Measurements from ENCODE around the gene GALNT6. TPM values are rescaled to one million over a fixed set of nuclear protein-coding genes. Genes with fewer than 3 reads are reported as not detected.

The GALNT6 gene
- total RNA-seq, 1 experiment from 2014 or later: 9.8 TPM

DNA sequence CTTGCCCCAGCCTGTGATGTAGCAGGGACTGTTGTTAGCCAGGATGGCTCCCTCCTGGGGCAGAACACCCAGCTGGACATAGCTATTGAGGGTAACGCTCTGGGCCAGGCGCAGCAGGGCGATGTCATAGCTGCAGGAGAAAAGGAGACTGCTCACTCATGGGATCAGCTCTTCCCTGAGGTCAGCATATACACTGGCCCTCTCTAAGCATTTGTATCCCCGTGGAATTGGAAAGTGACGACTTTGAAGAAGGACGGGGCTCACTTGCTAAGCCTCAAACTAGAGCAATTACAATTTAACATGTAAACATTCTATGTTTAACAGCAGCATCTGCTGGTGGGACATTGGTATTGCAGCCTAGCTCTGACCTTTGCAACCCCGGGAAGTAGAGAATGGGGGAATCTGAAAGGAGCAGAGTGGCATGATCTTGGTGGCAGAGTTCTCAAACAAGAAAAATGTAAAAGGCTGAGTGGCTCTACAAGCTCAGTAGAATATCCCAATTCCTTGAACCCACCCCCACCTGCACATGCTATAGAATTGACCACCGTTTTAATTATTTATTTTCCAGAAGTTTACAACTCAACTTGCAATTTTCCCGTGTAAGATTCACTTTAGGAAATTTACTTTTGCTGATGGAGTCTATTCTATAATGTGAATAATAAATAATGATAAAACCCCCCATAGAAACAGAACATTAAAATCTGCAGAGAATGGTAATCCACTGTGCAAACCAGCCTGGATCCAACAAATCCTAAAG, 49.8 kb downstream of the GALNT6 start:
- H2BK12ac ChIP-seq (ENCODE audit: insufficient read length, low read depth, low read length): no peak overlapping the region
- DNase-seq: peak; percentile 77
- Mint-ChIP-seq H3K4me3 (peak overlapping the region; percentile 24 to 30; a peak in 4 of 5 replicates), H3K4me1 (peaks cover 11 to 15% of the 10 kb centered on the region in 2 experiments), H3K27ac (no peak overlapping the region), H3K36me3 (ENCODE audit: insufficient read depth in 1 of 3, low read depth in 3 of 3) (no peaks in the 10 kb centered on the region), H3K27me3 (ENCODE audit: low read depth) (no peaks in the 10 kb centered on the region; the same call in 1 of the 2 replicates), H3K9me3 (no peaks in the 10 kb centered on the region)
- no peak overlapping the region for H3K9ac ChIP-seq (ENCODE audit: extremely low read depth, insufficient read length, low read length)
- H3K23me2 ChIP-seq (ENCODE audit: insufficient read length, low read depth, low read length, poor library complexity, severe bottlenecking): no peaks in the 10 kb centered on the region
- no peaks in the 10 kb centered on the region for H3K79me2 ChIP-seq (ENCODE audit: insufficient read depth, low read length)
- H4K8ac ChIP-seq (replicated peaks; ENCODE audit: insufficient read length, low read depth, low read length): no peak overlapping the region
- H3K14ac ChIP-seq (ENCODE audit: insufficient read depth, low read length): 0 out of 2 replicates have a peak overlapping the region, but pooled peaks have one; percentile 10
- no peaks in the 10 kb centered on the region for H3K79me1 ChIP-seq (ENCODE audit: insufficient read depth, low read depth, low read length, poor library complexity, severe bottlenecking)
- H3K4ac ChIP-seq (ENCODE audit: low read depth, low read length): no peak overlapping the region
- no peaks in the 10 kb centered on the region for H4K20me1 ChIP-seq (ENCODE audit: control insufficient read depth, insufficient read depth, insufficient read length)
- no peak overlapping the region for H2BK5ac ChIP-seq (ENCODE audit: insufficient read length, low read length)
- H3K56ac ChIP-seq (ENCODE audit: insufficient read length, low read depth, low read length): no peak overlapping the region
- H4K91ac ChIP-seq (ENCODE audit: insufficient read length, low read depth, low read length): no peak overlapping the region
- H3K4me1 ChIP-seq (ENCODE audit: insufficient read depth, low read length): no peaks in the 10 kb centered on the region
- WGBS (ENCODE audit: extremely low coverage, insufficient read length, low lambda C conversion rate): no CpG with 5 or more reads among the region's 9 CpGs
- no peak overlapping the region for H3K18ac ChIP-seq (ENCODE audit: insufficient read length, low read depth, low read length)
- H3K4me2 ChIP-seq (ENCODE audit: insufficient read depth, insufficient read length, low read length): peak overlapping the region; percentile 53
- no peak overlapping the region for H4K5ac ChIP-seq (ENCODE audit: insufficient read length, low read depth, low read length)
- no peak overlapping the region for H2BK15ac ChIP-seq (ENCODE audit: low read depth, low read length)
- H3K27me3 ChIP-seq (ENCODE audit: insufficient read depth, low read length): no peaks in the 10 kb centered on the region
- no peak overlapping the region for H3K23ac ChIP-seq (ENCODE audit: insufficient read length, low read depth, low read length)
- H3T11ph ChIP-seq (ENCODE audit: low read length): no peak overlapping the region
- peak overlapping the region; percentile 94 for H2AFZ ChIP-seq (ENCODE audit: low read length)
- H2AK5ac ChIP-seq (ENCODE audit: insufficient read length, low read length): no peak overlapping the region
- H2BK120ac ChIP-seq (ENCODE audit: low read depth, low read length, poor library complexity, severe bottlenecking): no peak overlapping the region
- TF ChIP-seq, protein P1, sequence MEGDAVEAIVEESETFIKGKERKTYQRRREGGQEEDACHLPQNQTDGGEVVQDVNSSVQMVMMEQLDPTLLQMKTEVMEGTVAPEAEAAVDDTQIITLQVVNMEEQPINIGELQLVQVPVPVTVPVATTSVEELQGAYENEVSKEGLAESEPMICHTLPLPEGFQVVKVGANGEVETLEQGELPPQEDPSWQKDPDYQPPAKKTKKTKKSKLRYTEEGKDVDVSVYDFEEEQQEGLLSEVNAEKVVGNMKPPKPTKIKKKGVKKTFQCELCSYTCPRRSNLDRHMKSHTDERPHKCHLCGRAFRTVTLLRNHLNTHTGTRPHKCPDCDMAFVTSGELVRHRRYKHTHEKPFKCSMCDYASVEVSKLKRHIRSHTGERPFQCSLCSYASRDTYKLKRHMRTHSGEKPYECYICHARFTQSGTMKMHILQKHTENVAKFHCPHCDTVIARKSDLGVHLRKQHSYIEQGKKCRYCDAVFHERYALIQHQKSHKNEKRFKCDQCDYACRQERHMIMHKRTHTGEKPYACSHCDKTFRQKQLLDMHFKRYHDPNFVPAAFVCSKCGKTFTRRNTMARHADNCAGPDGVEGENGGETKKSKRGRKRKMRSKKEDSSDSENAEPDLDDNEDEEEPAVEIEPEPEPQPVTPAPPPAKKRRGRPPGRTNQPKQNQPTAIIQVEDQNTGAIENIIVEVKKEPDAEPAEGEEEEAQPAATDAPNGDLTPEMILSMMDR (conservative IDR thresholded peaks at IDR 0.05): peak; percentile 99
- H2BK20ac ChIP-seq (ENCODE audit: low read depth, low read length, poor library complexity, severe bottlenecking): no peak overlapping the region
- no peaks in the 10 kb centered on the region for H3K9me3 ChIP-seq (ENCODE audit: control insufficient read depth, low read depth, low read length)
- H3K27ac ChIP-seq (ENCODE audit: insufficient read length, low read depth, low read length): no peak overlapping the region

Measured in H9 (cell line).